MG63 (cell line): ENCODE data around the gene GALNT10. TPM values are rescaled to one million over a fixed set of nuclear protein-coding genes. Genes with fewer than 3 reads are reported as not detected.

Experiments
- DNase-seq: peaks from one replicate; pipeline ENCODE4 v3.0.0-alpha.2; 2020
- H3K27me3 ChIP-seq: fragments of 250-450 bp; sonication (Bioruptor Pico); 2 replicates; pipeline ENCODE4 v1.5.1; 2020; ENCODE audit warnings: mild to moderate bottlenecking, moderate library complexity
- H3K36me3 ChIP-seq: fragments of 250-450 bp; sonication (Bioruptor Pico); 2 replicates; pipeline ENCODE4 v1.5.1; 2020; ENCODE audit warnings: mild to moderate bottlenecking, moderate library complexity
- H3K4me3 ChIP-seq: fragments of 250-450 bp; sonication (Bioruptor Pico); 2 replicates; pipeline ENCODE4 v1.5.1; 2020; ENCODE audit warnings: mild to moderate bottlenecking, moderate library complexity
- H3K9me3 ChIP-seq: fragments of 250-450 bp; sonication (Bioruptor Pico); 2 replicates; pipeline ENCODE4 v1.5.1; 2020; ENCODE audit warnings: mild to moderate bottlenecking, moderate library complexity
- total RNA-seq: library from RNA; depleted of rRNA; stranded (reverse); fragments of >200 nt; shearing (Covaris generic); gene quantifications from 2 replicates; pipeline ENCODE4 v1.2.3, GENCODE V29; 2014; ENCODE audit warnings: low replicate concordance

The GALNT10 gene
- total RNA-seq, 1 experiment from 2014 or later = 26.3 TPM

DNA sequence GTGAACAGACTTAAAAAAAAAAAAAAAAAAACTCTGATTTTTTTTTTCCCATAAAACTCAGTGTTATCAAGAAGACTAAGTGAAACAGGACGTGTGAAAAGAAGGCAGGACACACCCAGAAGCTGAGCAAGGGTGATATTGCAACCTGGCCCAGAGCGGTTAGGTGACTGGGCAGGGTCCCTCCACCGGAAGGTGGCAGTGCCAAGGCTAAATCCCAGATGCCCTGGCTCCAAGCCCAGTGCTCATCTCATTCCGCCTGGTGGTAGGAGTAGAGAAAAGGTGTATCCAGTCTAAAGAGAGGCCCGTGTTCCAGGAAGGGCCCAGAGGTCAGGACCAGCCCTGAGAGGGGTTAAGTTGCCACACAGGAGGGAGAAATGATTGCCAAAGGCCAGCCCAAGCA is 203.8 kb downstream of the GALNT10 start:
- DNase-seq = no peak
- Histone ChIP-seq H3K9me3 (no peaks in the 10 kb centered on the region), H3K4me3 (no peak overlapping the region), H3K36me3 (no peaks in the 10 kb centered on the region), H3K27me3 (no peaks in the 10 kb centered on the region)

DNA sequence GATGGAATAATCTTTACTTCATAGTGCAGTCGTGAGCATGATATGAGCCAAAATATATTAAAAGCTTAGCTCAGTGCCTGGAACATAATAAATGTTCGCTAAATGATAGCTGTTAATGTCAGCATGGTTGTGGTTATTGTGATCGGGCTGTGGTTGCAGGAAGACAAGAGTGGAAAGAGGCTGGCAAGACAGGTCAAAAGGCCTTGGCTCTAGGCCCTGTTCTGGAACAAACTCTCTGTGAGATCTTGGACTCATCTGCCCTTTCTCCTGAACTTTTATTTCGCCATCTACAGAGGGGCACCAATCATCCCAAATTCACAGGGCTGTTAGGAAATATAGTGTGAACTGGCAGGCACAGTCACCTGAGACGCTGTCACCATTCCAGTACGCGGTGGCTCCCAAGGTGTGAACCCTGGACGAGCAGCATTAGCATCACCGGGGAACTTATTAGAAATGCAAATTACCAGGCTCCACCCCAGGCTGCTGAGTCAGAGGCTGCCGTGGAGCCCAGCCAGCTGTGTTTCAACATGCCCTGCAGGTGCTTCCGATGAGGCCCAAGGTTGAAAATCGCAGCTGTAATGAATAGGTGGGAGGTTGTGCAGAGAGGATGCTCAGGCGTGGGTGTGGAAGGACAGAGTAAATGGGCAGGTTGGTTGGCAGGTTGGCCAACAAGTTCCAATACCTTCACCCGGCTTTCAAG is 205.0 kb downstream of the GALNT10 start:
- Histone ChIP-seq H3K4me3 (no peak overlapping the region), H3K27me3 (no peaks in the 10 kb centered on the region), H3K9me3 (no peaks in the 10 kb centered on the region), H3K36me3 (no peaks in the 10 kb centered on the region)
- DNase-seq = no peak

DNA sequence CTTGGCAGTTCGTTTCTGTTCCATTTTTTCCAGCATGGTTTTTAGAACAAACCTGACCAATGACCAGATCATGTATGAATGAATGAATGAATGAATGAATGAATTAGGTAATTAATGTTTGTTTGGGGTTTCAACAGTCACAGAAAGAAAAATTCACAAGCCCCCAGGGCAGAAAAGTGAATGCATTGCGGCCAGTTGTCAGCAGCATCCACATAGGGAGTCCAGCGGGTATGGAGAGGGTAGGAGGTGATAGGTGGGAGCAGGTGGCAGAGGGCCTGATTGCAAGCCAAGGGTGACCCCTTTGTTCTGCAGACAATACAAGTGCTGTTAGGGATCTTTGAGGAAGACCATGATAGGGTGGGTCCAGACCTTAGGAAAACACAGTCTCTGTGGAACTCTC is 205.6 kb downstream of the GALNT10 start:
- no peaks in the 10 kb centered on the region for H3K27me3 ChIP-seq
- H3K9me3 ChIP-seq = no peaks in the 10 kb centered on the region
- H3K4me3 ChIP-seq = no peak overlapping the region
- no peaks in the 10 kb centered on the region for H3K36me3 ChIP-seq
- no peak for DNase-seq

DNA sequence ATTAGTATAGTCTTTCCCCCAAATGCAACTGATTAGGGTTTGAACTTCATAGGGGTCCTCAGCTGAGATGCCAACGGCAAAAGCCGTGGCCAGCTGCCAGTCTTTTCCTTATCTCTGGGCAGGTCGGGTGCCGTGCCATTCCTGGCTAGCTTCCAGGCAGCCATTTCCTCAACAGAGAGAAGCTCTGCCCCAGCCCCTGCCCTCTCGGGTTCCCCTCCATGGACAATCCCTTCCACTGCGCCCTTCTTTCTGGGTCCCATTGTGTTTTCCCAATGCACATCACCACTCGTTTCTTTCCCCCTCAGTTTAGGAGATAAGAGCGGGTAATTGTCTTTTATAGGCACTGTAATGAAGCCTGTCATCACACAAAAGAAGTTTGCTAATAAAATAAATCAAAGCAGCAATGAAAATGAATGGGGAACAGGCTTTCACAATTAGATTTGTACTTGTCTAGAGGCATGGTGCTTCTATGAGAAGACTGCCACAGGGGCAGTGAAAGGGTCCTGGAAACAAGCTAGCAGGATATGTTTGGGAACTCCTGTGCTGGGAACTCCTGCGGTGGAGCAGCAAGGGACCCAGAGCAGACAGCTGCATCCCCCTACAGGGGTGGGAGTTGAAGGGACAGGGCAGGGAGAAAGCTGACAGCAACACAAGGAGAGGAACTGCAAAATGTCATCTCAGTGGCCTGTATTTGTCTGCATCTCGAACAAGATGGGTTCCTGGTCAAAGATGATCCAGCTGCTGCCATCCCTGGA is 207.3 kb downstream of the GALNT10 start:
- H3K9me3 ChIP-seq = no peaks in the 10 kb centered on the region
- DNase-seq = no peak
- H3K36me3 ChIP-seq = no peaks in the 10 kb centered on the region
- H3K4me3 ChIP-seq = no peak overlapping the region
- H3K27me3 ChIP-seq = no peaks in the 10 kb centered on the region

DNA sequence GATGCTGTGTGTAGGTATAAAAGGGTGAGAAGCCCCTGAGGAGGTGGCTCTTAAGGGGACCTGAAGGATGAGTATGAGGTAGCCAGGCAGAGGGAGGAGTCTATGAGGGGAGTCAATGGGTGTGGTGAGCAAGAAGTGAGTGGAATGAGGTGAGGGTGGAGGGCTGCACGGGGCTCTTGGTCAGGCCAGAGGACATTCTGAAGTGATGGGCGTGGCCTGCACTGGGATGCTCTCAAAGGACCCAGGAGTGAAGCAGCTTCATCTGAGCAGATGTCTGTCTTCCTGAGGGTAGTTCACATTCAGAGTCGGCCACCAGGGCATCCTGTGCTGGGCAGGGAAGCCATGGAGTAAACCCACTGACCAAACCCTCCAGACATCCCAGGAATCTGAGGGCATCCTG is 210.1 kb downstream of the GALNT10 start:
- Histone ChIP-seq H3K27me3 (no peaks in the 10 kb centered on the region), H3K9me3 (no peaks in the 10 kb centered on the region), H3K36me3 (no peaks in the 10 kb centered on the region), H3K4me3 (no peak overlapping the region)
- no peak for DNase-seq

DNA sequence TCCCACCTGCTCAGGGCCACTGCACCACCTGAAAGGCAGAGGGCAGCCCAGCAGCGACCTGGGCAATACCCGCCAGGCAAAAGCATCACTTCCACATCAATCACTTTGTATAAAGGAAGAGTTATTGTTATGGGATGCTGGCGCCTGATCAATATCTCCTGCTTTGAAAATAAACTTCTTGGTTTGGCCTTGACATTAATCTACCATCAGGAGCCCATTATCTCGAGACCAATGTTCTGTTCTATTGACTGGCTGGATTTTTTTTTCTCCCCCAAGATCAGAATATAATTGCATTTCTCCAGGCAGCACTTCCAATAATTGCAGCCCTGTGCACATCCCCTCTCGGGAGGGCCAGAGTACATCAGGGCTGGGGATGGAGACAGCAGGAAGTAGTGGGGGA is 210.8 kb downstream of the GALNT10 start:
- H3K4me3 ChIP-seq = no peak overlapping the region
- no peak for DNase-seq
- no peaks in the 10 kb centered on the region for H3K27me3 ChIP-seq
- no peaks in the 10 kb centered on the region for H3K9me3 ChIP-seq
- H3K36me3 ChIP-seq = no peaks in the 10 kb centered on the region

DNA sequence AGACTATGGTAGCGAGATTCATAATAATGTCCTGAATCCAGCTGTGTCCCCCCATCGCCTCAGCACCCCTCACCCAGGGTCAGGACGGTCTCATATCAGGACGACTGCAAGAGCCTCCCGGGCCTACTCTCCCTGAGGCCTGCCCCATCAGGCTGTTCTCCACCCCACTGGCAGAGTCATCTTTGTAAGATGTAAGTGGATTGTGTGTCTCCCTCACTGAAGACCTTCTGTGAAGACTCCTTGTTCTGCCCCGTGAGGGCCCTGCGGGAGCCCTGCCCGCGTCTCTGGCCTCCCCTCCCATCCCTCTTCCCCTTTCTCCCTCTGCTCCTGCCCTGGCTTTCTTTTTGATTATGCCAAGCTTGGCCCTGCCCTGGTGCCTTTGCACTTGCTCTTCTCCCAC is 211.4 kb downstream of the GALNT10 start:
- H3K27me3 ChIP-seq = no peaks in the 10 kb centered on the region
- no peak for DNase-seq
- H3K9me3 ChIP-seq = no peaks in the 10 kb centered on the region
- no peak overlapping the region for H3K4me3 ChIP-seq
- H3K36me3 ChIP-seq = no peaks in the 10 kb centered on the region

DNA sequence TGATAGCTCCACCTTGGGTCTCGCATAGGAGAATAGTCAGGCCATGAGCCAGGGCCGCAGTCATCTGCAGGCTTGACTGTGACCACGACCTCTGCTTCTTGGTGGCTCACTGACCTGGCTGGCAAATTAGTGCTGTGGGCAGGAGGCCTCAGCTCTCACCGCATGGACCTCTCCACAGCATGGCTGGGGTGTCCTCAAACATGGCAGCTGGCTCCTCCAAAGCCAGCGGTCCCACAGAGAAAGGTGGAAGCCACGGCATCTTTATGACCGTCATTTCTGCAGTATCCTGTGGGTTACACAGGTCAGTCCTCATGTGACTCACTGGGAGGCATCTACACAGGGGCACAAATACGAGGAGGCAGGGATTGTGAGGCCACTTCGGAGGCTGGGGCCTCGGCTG is 212.1 kb downstream of the GALNT10 start:
- Histone ChIP-seq H3K27me3 (no peaks in the 10 kb centered on the region), H3K9me3 (no peaks in the 10 kb centered on the region), H3K4me3 (no peak overlapping the region), H3K36me3 (no peaks in the 10 kb centered on the region)
- no peak for DNase-seq

DNA sequence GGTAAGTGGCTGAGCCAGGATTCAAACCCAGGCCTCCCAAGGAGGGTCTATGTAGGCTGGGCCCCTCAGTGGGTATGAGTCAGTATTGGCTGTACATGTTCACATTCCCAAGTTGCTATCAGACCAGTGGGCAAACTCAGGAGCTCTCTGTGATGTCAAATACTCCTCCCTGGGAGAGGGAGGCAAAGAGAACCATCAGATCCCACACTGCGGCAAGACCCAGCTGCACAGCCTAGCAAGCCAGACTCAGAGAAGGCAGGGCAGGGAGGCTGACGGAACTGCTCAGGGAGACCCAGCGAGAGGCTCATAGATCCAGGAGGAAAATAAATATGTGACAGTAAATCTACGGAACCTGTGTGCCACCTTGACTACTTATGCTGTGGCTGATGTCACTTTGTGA is 212.7 kb downstream of the GALNT10 start:
- H3K9me3 ChIP-seq = no peaks in the 10 kb centered on the region
- DNase-seq = no peak
- no peaks in the 10 kb centered on the region for H3K36me3 ChIP-seq
- H3K27me3 ChIP-seq = no peaks in the 10 kb centered on the region
- H3K4me3 ChIP-seq = no peak overlapping the region

DNA sequence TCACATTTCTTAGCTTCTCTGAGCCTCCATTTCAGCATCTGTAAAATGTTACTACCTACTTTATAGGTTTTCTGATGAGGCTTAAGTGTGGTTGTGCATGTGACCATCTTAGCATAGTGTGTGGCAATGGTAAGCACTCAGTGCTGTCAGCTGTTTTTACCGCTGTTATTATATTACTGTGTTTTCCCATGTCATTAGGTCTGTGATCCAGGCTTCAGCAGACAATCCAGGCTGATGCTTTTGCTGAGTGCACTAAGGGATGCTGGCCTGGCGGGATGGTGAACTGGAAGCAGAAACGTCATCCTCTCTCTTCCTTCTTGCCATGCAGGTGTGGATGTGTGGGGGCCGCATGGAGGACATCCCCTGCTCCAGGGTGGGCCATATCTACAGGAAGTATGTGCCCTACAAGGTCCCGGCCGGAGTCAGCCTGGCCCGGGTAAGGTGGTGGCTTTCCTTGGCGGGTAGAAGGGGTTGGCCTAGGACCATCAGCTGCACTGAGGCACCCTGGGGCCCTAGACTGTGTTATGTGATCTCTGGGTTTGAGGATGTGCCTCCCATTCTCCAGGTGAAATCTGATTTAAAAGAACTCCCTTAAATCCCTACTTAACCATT is 213.3 kb downstream of the GALNT10 start:
- H3K9me3 ChIP-seq = no peaks in the 10 kb centered on the region
- H3K27me3 ChIP-seq = no peaks in the 10 kb centered on the region
- no peak overlapping the region for H3K4me3 ChIP-seq
- DNase-seq = no peak
- no peaks in the 10 kb centered on the region for H3K36me3 ChIP-seq

DNA sequence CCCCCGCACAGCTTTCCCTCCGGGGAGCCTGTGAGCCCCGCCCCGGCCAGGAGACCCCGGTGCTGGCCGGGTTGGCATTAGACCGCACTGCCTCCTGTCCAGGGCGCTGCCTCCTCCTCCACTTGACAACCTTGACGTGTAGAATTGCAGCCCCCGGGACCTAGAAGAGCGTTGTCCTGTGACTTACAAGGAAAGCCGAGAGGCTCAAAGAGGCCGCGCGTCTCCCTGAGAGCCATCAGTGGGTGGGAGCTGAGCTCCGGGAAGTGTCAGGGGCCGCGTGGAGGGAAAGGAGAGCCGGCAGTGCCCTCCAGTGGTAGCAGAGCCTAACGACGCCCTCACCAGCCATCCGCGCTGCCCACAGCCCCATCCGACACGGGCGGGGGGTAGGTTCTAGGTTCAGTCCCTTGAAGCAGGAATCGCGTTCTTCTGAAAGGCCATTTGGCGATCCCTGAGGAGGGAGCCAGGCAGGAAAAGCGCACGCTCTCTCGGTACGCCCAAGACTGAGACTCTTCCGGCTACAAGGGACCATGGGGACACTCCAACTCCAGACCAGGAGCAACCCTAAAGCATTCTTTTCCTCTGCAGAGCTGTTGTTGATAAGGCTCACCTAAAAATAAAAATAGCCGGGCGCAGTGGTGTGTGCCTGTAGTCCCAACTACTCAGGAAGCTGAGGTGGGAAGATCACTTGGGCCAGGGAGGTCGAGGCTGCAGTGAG is 214.7 kb downstream of the GALNT10 start:
- peak; percentile 83 for DNase-seq
- Histone ChIP-seq H3K9me3 (no peaks in the 10 kb centered on the region), H3K27me3 (no peaks in the 10 kb centered on the region), H3K4me3 (peak overlapping the region; percentile 10; the same call in 1 of the 2 replicates), H3K36me3 (no peaks in the 10 kb centered on the region)

DNA sequence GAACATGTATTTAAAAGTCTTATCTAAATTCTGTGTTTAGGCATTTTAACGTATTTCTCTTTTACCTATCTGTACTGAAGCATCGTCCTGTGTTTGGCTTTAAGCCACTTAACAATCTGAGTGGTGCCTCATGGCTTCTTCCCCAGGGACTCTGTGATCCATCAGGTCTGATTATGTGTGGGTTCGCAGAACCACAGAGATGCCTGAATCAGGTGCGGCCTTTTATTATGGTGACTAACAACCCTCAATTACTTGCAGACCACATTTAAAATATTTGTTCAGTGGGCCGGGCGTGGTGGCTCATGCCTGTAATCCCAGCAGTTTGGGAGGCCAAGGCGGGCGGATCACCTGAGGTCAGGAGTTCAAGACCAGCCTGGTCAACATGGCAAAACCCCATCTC is 215.7 kb downstream of the GALNT10 start:
- DNase-seq = no peak
- H3K9me3 ChIP-seq = no peaks in the 10 kb centered on the region
- H3K27me3 ChIP-seq = no peaks in the 10 kb centered on the region

DNA sequence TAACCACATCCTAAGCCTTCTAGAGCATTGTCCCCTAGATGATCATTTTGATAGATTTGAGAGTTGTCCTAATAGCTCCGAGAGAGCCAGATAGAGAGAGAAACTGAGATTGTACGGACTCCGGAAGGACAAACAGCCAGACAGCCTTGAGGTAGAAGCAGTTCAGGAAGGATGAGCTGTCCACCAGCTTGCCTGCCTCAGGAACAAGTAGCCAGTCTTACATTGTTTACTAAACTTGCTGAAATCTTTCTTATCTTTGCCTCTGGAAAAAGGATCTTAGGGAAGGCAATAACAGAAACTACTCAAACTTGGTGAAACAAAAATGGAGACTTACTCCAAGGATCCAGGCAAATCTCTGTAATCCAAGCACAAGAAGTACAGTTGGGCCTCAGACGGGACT is 216.3 kb downstream of the GALNT10 start:
- DNase-seq = no peak
- Histone ChIP-seq H3K9me3 (no peaks in the 10 kb centered on the region), H3K4me3 (no peak overlapping the region)

More for the DNA sequence above, 215.7 kb downstream of the GALNT10 start:
- no peak overlapping the region for H3K4me3 ChIP-seq
- no peaks in the 10 kb centered on the region for H3K36me3 ChIP-seq

DNA sequence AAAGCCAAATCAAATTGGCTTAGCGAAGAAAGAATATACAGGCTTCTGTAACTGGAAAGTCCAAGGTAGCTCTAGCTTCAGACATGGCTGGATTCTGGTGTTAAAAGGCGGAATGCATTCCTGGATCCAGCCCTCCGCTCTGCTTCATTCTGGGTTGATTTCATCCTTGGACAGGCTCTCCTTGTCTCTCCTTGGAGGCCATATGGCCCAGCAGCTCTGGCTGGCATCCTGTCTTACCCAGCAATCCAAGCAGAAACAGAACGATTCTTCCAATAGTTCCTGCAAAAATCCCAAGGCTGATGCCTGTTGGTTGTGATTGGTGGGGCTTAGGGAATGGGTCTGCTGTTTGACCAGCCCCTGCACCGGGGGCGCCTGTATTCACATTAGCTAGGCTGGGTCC is 218.3 kb downstream of the GALNT10 start:
- no peaks in the 10 kb centered on the region for H3K27me3 ChIP-seq
- H3K36me3 ChIP-seq = peaks cover 5% of the 10 kb centered on the region; the same call in 1 of the 2 replicates
- H3K4me3 ChIP-seq = no peak overlapping the region
- H3K9me3 ChIP-seq = no peaks in the 10 kb centered on the region
- no peak for DNase-seq

More for the DNA sequence above, 216.3 kb downstream of the GALNT10 start:
- H3K27me3 ChIP-seq = no peaks in the 10 kb centered on the region
- 0 out of 2 replicates have a peak, but pooled peaks cover under 1% of the 10 kb centered on the region for H3K36me3 ChIP-seq

DNA sequence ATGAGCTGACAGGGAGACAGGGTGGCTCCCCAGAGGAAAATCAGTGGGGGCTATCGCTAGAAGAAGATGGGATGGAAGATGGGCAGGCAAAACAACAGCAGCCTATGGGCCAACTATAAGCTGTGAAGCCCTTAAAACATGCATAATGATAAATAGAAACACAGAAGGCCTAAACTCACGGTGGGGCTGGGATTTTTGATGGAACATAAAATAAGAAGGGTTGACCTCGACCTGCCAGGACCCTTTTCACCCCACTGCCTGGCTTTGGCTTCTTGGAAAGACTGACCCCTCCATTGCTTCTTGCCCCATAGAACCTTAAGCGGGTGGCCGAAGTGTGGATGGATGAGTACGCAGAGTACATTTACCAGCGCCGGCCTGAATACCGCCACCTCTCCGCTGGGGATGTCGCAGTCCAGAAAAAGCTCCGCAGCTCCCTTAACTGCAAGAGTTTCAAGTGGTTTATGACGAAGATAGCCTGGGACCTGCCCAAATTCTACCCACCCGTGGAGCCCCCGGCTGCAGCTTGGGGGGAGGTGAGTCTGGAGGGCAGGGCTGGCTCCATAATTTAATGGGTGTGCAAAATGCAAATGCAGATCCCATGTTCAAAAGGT is 218.8 kb downstream of the GALNT10 start:
- Histone ChIP-seq H3K9me3 (no peaks in the 10 kb centered on the region), H3K36me3 (peaks cover 5% of the 10 kb centered on the region; the same call in 1 of the 2 replicates), H3K27me3 (no peaks in the 10 kb centered on the region), H3K4me3 (no peak overlapping the region)
- no peak for DNase-seq

DNA sequence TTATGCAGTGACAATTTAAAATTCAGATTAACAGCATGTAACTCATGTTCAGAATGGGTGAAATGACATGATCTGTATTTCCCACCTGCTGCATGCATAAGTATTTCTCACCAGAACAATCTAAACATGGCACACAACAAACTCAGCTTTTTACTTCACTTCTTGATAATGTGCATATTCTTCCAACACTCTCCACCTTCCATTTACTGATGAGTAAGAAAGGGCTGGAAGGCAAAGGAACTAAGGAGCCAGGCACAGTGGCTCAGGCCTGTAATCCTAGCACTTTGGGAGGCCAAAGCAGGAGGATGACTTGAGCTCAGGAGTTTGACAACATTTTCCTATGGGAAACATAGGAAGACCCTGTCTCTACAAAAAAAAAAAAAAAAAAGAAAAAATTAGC is 219.5 kb downstream of the GALNT10 start:
- DNase-seq = no peak
- Histone ChIP-seq H3K4me3 (no peak overlapping the region), H3K9me3 (no peaks in the 10 kb centered on the region), H3K27me3 (no peaks in the 10 kb centered on the region), H3K36me3 (peaks cover 5% of the 10 kb centered on the region; the same call in 1 of the 2 replicates)

DNA sequence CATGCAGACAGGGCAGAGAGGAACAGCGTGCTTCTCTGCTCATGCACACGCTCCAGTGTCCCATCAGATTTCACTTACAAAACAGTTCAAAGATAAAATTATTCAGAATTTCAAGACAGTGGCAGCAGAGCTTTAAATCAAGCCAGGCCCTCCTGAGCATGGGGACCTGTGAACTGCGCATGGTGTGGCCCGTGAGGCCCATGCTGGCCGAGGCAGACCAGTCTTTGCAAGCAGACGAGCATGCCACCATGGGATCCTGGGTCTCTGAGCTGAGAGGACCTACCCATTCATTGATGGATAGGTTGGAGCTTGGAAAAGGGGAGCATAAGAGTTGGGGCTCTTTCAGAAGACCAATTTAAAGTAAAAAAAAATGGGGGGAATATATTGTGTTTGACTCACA is 220.3 kb downstream of the GALNT10 start:
- H3K27me3 ChIP-seq = no peaks in the 10 kb centered on the region
- peaks cover 5% of the 10 kb centered on the region; the same call in 1 of the 2 replicates for H3K36me3 ChIP-seq
- no peaks in the 10 kb centered on the region for H3K9me3 ChIP-seq
- DNase-seq = no peak
- no peak overlapping the region for H3K4me3 ChIP-seq
